ENCODE data around the gene WRAP73.

The WRAP73 gene

GRCh38 chr1:3641046-3641760, 8.7 kb downstream of the WRAP73 start:
- no peaks in the 10 kb centered on the region for H3K9me3 ChIP-seq
- no peak overlapping the region for H3K4me3 ChIP-seq
- H3K27me3 ChIP-seq, result no peaks in the 10 kb centered on the region
- H3K4me1 ChIP-seq, result peaks cover 26% of the 10 kb centered on the region
- no peak overlapping the region for H3K9ac ChIP-seq
- peaks cover 91% of the 10 kb centered on the region for H3K36me3 ChIP-seq
- H3K27ac ChIP-seq, result no peak overlapping the region
- H3K4me2 ChIP-seq, result no peak overlapping the region
- no peak for TF ChIP-seq Cebpa-rat (IDR thresholded peaks at IDR 0.05)
- peaks cover 33% of the 10 kb centered on the region for H4K20me1 ChIP-seq

DNA sequence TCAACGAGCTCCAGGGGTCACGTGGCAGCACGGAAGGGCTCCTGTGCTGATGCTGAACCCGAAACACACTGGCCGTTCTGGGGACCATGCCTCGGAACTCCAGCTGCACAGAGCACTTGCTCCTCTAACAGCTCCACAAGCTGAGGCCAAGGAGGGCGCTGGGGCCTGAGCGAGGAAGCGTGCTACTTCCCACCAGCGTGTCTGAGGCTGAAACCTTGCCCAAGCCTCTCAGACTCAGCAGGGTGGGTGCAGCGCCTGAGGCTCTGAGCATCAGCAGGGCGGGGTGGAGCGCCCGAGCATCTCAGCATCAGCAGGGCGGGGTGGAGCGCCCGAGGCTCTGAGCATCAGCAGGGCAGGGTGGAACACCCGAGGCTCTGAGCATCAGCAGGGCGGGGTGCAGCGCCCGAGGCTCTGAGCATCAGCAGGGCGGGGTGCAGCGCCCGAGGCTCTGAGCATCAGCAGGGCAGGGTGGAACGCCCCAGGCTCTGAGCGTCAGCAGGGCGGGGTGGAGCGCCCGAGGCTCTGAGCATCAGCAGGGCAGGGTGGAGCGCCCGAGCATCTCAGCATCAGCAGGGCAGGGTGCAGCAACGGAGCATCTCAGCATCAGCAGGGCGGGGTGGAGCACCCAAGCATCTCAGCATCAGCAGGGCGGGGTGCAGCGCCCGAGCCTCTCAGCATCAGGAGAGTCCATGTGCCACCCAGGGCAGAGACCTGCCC, 9.6 kb downstream of the WRAP73 start:
- no peak overlapping the region for H3K4me2 ChIP-seq
- no peak overlapping the region for H3K4me3 ChIP-seq
- no peak overlapping the region for H3K27ac ChIP-seq
- peaks cover 91% of the 10 kb centered on the region for H3K36me3 ChIP-seq
- no peak overlapping the region; the same call in 1 of the 2 replicates for H3K9ac ChIP-seq
- H3K9me3 ChIP-seq, result no peaks in the 10 kb centered on the region
- H3K4me1 ChIP-seq, result peaks cover 25% of the 10 kb centered on the region
- H3K27me3 ChIP-seq, result no peaks in the 10 kb centered on the region
- H4K20me1 ChIP-seq, result peaks cover 32% of the 10 kb centered on the region
- TF ChIP-seq Cebpa-rat (IDR thresholded peaks at IDR 0.05), result no peak

DNA sequence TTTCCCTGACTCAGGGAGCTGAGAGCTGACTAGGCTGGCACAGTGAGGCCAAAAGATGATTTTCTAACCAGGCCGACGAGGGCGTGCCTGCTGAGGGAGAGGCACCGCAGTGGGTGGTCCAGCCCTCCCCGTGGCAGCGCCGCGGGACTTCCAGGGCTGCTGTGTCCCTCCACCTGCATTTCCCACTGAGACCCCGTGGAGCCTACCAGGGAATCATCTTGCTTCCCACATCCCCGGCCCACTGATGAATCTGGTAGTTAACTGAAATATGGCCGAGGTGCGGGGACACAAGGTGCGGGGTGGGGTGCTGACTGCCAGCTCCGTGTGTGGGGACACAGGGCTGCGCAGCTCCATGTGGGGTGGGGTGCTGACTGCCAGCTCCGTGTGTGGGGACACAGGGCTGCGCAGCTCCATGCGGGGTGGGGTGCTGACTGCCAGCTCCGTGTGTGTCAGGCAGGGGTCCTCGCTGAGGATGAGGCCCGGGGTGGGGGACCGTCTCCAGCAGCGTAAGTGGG, 10.4 kb downstream of the WRAP73 start:
- Histone ChIP-seq H3K36me3 (peaks cover 91% of the 10 kb centered on the region), H3K4me1 (peaks cover 25% of the 10 kb centered on the region), H4K20me1 (peaks cover 27% of the 10 kb centered on the region), H3K4me2 (peak overlapping the region; percentile 58), H3K9ac (no peak overlapping the region; the same call in 1 of the 2 replicates), H3K27me3 (no peaks in the 10 kb centered on the region), H3K9me3 (no peaks in the 10 kb centered on the region), H3K4me3 (no peak overlapping the region), H3K27ac (0 out of 2 replicates have a peak overlapping the region, but pooled peaks have one; percentile 22)
- no peak for TF ChIP-seq Cebpa-rat (IDR thresholded peaks at IDR 0.05)

- Histone ChIP-seq H3K4me3 (no peak overlapping the region), H3K9ac (no peak overlapping the region; the same call in 1 of the 2 replicates), H3K36me3 (peaks cover 95% of the 10 kb centered on the region)
These were observed 11.2 kb downstream of the WRAP73 start for GRCh38 chr1:3638676-3639075.

DNA sequence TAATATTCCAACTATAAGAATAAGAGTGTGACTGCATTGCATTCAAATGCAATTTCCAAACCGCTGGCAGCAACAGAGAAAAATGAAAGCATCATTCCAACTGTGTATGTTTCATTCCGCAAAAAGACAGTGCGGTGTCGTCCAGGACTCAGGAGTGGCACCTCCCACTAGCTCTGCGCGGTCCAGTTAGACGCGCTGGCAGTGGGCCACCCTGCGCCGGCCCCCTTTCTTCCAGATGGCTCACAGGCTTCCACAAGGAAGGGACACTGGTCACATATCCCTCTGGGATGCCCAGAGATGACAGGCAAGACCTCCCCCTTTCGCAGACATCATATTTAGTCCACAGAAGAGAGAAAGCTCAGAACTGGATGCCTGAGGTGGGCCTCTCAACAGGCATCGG, 11.9 kb downstream of the WRAP73 start:
- no peak for TF ChIP-seq Cebpa-rat (IDR thresholded peaks at IDR 0.05)
- 0 out of 2 replicates have a peak overlapping the region, but pooled peaks have one; percentile 29 for H3K9ac ChIP-seq
- peak overlapping the region; percentile 58 for H3K27ac ChIP-seq
- H4K20me1 ChIP-seq, result peaks cover 27% of the 10 kb centered on the region
- H3K4me3 ChIP-seq, result no peak overlapping the region
- H3K36me3 ChIP-seq, result peaks cover 97% of the 10 kb centered on the region
- H3K4me2 ChIP-seq, result peak overlapping the region; percentile 58
- H3K9me3 ChIP-seq, result no peaks in the 10 kb centered on the region
- peaks cover 25% of the 10 kb centered on the region for H3K4me1 ChIP-seq
- H3K27me3 ChIP-seq, result no peaks in the 10 kb centered on the region

More at GRCh38 chr1:3638676-3639075, 11.2 kb downstream of the WRAP73 start:
- Histone ChIP-seq H4K20me1 (peaks cover 27% of the 10 kb centered on the region), H3K27ac (peak overlapping the region; percentile 58; the same call in 1 of the 2 replicates), H3K9me3 (no peaks in the 10 kb centered on the region), H3K27me3 (no peaks in the 10 kb centered on the region), H3K4me2 (peak overlapping the region; percentile 58), H3K4me1 (peaks cover 25% of the 10 kb centered on the region)
- TF ChIP-seq Cebpa-rat (IDR thresholded peaks at IDR 0.05), result no peak

- no peaks in the 10 kb centered on the region for H3K9me3 ChIP-seq
- H3K4me2 ChIP-seq, result no peak overlapping the region
- H3K36me3 ChIP-seq, result peaks cover 99% of the 10 kb centered on the region
- no peak for TF ChIP-seq Cebpa-rat (IDR thresholded peaks at IDR 0.05)
- H3K4me1 ChIP-seq, result peaks cover 25% of the 10 kb centered on the region
- no peak overlapping the region for H3K27ac ChIP-seq
- no peaks in the 10 kb centered on the region for H3K27me3 ChIP-seq
- H3K4me3 ChIP-seq, result no peak overlapping the region
- no peak overlapping the region for H3K9ac ChIP-seq
- peaks cover 19% of the 10 kb centered on the region for H4K20me1 ChIP-seq
These were observed 13.4 kb downstream of the WRAP73 start for GRCh38 chr1:3636531-3636930.

DNA sequence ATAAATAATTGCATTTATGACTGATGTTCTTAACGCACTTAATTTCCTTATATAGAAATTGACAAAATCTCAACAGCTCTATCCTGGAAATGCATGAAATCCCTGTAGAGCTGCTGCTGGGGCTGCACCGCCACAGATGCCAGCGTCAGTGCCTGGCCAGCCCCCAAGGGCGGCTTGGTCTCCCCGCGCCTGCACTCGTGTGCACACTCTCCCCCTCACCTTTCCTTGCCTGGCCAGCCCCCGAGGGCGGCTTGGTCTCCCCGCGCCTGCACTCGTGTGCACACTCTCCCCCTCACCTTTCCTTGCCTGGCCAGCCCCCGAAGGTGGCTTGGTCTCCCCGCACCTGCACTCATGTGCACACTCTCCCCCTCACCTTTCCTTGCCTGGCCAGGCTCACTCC, 13.8 kb downstream of the WRAP73 start:
- no peak overlapping the region for H3K4me3 ChIP-seq
- H3K4me2 ChIP-seq, result no peak overlapping the region
- H3K9ac ChIP-seq, result no peak overlapping the region
- H3K27me3 ChIP-seq, result no peaks in the 10 kb centered on the region
- no peak for TF ChIP-seq Cebpa-rat (IDR thresholded peaks at IDR 0.05)
- H3K4me1 ChIP-seq, result peaks cover 28% of the 10 kb centered on the region
- H3K9me3 ChIP-seq, result no peaks in the 10 kb centered on the region
- H3K36me3 ChIP-seq, result peaks cover 99% of the 10 kb centered on the region
- peaks cover 14% of the 10 kb centered on the region for H4K20me1 ChIP-seq
- H3K27ac ChIP-seq, result no peak overlapping the region

GRCh38 chr1:3634059-3634800, 15.7 kb downstream of the WRAP73 start:
- peaks cover 42% of the 10 kb centered on the region for H3K4me1 ChIP-seq
- no peak for TF ChIP-seq Cebpa-rat (IDR thresholded peaks at IDR 0.05)
- H3K4me2 ChIP-seq, result no peak overlapping the region
- no peaks in the 10 kb centered on the region for H3K27me3 ChIP-seq
- no peak overlapping the region for H3K4me3 ChIP-seq
- peaks cover 18% of the 10 kb centered on the region for H4K20me1 ChIP-seq
- H3K9me3 ChIP-seq, result no peaks in the 10 kb centered on the region
- no peak overlapping the region for H3K27ac ChIP-seq
- H3K36me3 ChIP-seq, result peaks cover 99% of the 10 kb centered on the region
- no peak overlapping the region for H3K9ac ChIP-seq

DNA sequence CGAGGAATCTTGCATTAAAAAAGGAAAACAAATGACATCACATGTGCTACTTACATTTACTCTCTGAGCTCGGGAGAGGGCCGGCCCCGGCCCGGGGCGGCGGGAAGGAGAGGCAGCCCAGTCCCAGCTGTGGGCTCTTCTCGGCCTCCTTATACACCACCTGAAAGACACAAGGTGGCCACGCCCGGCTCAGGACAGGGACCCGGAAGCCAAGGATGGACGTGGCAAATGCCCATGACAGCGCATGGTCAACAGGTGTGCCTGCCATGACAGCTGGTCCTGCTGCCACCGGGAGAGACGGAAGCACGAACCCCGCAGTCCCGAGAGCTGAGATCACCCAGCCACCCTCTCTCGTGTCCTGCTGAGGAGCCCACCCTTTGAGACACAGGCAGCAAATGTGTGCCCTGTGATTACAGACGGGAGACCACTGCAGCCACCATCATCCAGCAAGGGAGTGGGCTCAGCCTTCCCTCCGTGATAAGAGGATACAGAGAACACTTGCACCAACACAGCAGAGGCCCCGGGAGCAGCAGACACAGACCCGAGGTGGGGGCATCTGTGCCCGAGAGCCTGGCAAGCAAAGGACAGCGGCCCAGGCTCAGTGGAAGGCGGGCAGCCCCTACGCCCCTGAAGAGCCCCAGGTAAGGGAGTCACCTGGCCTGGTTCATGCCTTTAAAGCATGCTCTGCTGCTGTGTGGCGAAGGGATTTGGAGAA, 16.4 kb downstream of the WRAP73 start:
- Histone ChIP-seq H3K9ac (no peak overlapping the region), H3K27ac (no peak overlapping the region), H3K4me1 (peaks cover 37% of the 10 kb centered on the region), H3K4me3 (no peak overlapping the region), H3K36me3 (peaks cover 99% of the 10 kb centered on the region), H3K9me3 (no peaks in the 10 kb centered on the region), H3K4me2 (no peak overlapping the region), H3K27me3 (no peaks in the 10 kb centered on the region), H4K20me1 (peaks cover 20% of the 10 kb centered on the region)
- TF ChIP-seq Cebpa-rat (IDR thresholded peaks at IDR 0.05), result no peak
